ENCODE results near the gene NEMF.
"Not testable (repeated sequence)": the region's sequence is repeated elsewhere in the genome, so short reads cannot be mapped to it uniquely, and the experiment has no call there.

The NEMF gene

GRCh38 chr14:49767571-49768300, 84.9 kb downstream of the NEMF start, which contains the start of gene KLHDC2:
Gene KLHDC2, plus strand, starts transcription at chr14:49768153. Its CDS starts 316 bp downstream, at chr14:49768469.
- H3K9me3 ChIP-seq (ENCODE audit: control insufficient read depth, low read length), result no peaks in the 10 kb centered on the region
- H3K4me3 ChIP-seq (ENCODE audit: low read length), result peak within 1 kb of the TSS; percentile 92
- peak; percentile 96 for DNase-seq (ENCODE audit: low read depth)
- peaks cover 28% of the 10 kb centered on the region for H3K4me1 ChIP-seq (ENCODE audit: control insufficient read depth, insufficient read depth, low read length)
- peak within 1 kb of the TSS; percentile 99 for H3K9ac ChIP-seq (ENCODE audit: low read length)
- peaks cover 12% of the 10 kb centered on the region for H3K36me3 ChIP-seq (ENCODE audit: control insufficient read depth, insufficient read depth, low read length, severe bottlenecking)
- no peaks in the 10 kb centered on the region for H3K27me3 ChIP-seq (replicated peaks; ENCODE audit: control insufficient read depth, insufficient read depth, low read length)

DNA sequence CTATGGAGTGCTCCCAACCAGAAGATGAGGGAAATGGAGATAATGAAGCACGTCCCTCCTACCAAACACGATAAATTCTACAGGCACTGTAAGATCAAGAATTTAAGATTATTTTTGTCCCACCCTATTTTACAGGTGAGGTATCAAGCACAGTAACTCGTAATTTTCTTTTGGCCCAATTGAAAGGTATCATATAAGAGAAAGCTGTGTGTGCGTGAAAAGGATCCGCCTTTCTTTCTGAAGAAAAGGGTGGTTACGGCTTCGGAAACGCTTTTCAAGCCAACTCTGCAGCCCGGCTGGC, 85.4 kb downstream of the NEMF start:
- DNase-seq (ENCODE audit: low read depth), result no peak
- no peaks in the 10 kb centered on the region for H3K27me3 ChIP-seq (replicated peaks; ENCODE audit: control insufficient read depth, insufficient read depth, low read length)
- H3K4me1 ChIP-seq (ENCODE audit: control insufficient read depth, insufficient read depth, low read length), result peaks cover 28% of the 10 kb centered on the region
- H3K4me3 ChIP-seq (ENCODE audit: low read length), result peak overlapping the region; percentile 92
- H3K36me3 ChIP-seq (ENCODE audit: control insufficient read depth, insufficient read depth, low read length, severe bottlenecking), result peaks cover 8% of the 10 kb centered on the region
- H3K9me3 ChIP-seq (ENCODE audit: control insufficient read depth, low read length), result no peaks in the 10 kb centered on the region
- peak overlapping the region; percentile 99 for H3K9ac ChIP-seq (ENCODE audit: low read length)

GRCh38 chr14:49766839-49767238, 85.7 kb downstream of the NEMF start:
- Histone ChIP-seq H3K4me1 (ENCODE audit: control insufficient read depth, insufficient read depth, low read length) (peaks cover 28% of the 10 kb centered on the region), H3K27me3 (replicated peaks; ENCODE audit: control insufficient read depth, insufficient read depth, low read length) (no peaks in the 10 kb centered on the region), H3K9me3 (ENCODE audit: control insufficient read depth, low read length) (no peaks in the 10 kb centered on the region), H3K9ac (ENCODE audit: low read length) (peak overlapping the region; percentile 99), H3K36me3 (ENCODE audit: control insufficient read depth, insufficient read depth, low read length, severe bottlenecking) (peaks cover 4% of the 10 kb centered on the region), H3K4me3 (ENCODE audit: low read length) (peak overlapping the region; percentile 92)
- DNase-seq (ENCODE audit: low read depth), result peak; percentile 13

GRCh38 chr14:49761839-49762551, 90.6 kb downstream of the NEMF start:
- Histone ChIP-seq H3K4me3 (ENCODE audit: low read length) (no peak overlapping the region), H3K9ac (ENCODE audit: low read length) (no peak overlapping the region), H3K36me3 (ENCODE audit: control insufficient read depth, insufficient read depth, low read length, severe bottlenecking) (no peaks in the 10 kb centered on the region), H3K4me1 (ENCODE audit: control insufficient read depth, insufficient read depth, low read length) (peaks cover 3% of the 10 kb centered on the region), H3K9me3 (ENCODE audit: control insufficient read depth, low read length) (no peaks in the 10 kb centered on the region), H3K27me3 (replicated peaks; ENCODE audit: control insufficient read depth, insufficient read depth, low read length) (no peaks in the 10 kb centered on the region)
- DNase-seq (ENCODE audit: low read depth), result no peak

GRCh38 chr14:49755378-49755777, 97.2 kb downstream of the NEMF start:
- no peak for DNase-seq (ENCODE audit: low read depth)
- peaks cover 19% of the 10 kb centered on the region for H3K36me3 ChIP-seq (ENCODE audit: control insufficient read depth, insufficient read depth, low read length, severe bottlenecking)
- H3K27me3 ChIP-seq (replicated peaks; ENCODE audit: control insufficient read depth, insufficient read depth, low read length), result no peaks in the 10 kb centered on the region
- no peak overlapping the region for H3K9ac ChIP-seq (ENCODE audit: low read length)
- no peaks in the 10 kb centered on the region for H3K9me3 ChIP-seq (ENCODE audit: control insufficient read depth, low read length)
- no peaks in the 10 kb centered on the region for H3K4me1 ChIP-seq (ENCODE audit: control insufficient read depth, insufficient read depth, low read length)
- no peak overlapping the region for H3K4me3 ChIP-seq (ENCODE audit: low read length)

- Histone ChIP-seq H3K9me3 (ENCODE audit: control insufficient read depth, low read length) (no peaks in the 10 kb centered on the region), H3K36me3 (ENCODE audit: control insufficient read depth, insufficient read depth, low read length, severe bottlenecking) (peaks cover 19% of the 10 kb centered on the region), H3K4me3 (ENCODE audit: low read length) (no peak overlapping the region), H3K27me3 (replicated peaks; ENCODE audit: control insufficient read depth, insufficient read depth, low read length) (no peaks in the 10 kb centered on the region), H3K4me1 (ENCODE audit: control insufficient read depth, insufficient read depth, low read length) (no peaks in the 10 kb centered on the region), H3K9ac (ENCODE audit: low read length) (no peak overlapping the region)
- DNase-seq (ENCODE audit: low read depth), result no peak
These were observed 98.0 kb downstream of the NEMF start for GRCh38 chr14:49754570-49755097.

DNA sequence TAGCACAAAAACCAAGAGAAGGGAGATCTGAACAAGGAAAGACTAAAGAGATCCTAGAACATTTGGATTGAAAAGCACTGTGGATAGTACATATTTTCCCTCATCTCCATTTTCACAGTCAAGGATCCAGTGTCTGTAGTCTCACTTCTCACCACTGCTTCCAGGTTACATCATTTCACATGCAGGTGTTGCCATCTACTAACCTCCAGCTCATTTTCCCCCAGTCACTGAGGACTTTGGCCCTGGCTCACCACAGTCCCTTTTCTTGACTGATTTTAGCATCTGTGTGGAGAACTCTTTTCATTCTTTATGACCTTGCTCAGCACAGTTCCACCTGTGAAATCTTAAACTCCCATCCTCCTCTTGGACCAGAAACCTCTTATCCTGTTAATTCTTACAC, 106.1 kb downstream of the NEMF start:
- peaks cover 38% of the 10 kb centered on the region for H3K36me3 ChIP-seq (ENCODE audit: control insufficient read depth, insufficient read depth, low read length, severe bottlenecking)
- not testable (repeated sequence) for H3K9ac ChIP-seq (ENCODE audit: low read length); H3K4me1 ChIP-seq (ENCODE audit: control insufficient read depth, insufficient read depth, low read length); H3K9me3 ChIP-seq (ENCODE audit: control insufficient read depth, low read length); H3K4me3 ChIP-seq (ENCODE audit: low read length); H3K27me3 ChIP-seq (replicated peaks; ENCODE audit: control insufficient read depth, insufficient read depth, low read length); DNase-seq (ENCODE audit: low read depth)

- no peaks in the 10 kb centered on the region for H3K9me3 ChIP-seq (ENCODE audit: control insufficient read depth, low read length)
These were observed 107.4 kb downstream of the NEMF start for GRCh38 chr14:49745191-49745590.

DNA sequence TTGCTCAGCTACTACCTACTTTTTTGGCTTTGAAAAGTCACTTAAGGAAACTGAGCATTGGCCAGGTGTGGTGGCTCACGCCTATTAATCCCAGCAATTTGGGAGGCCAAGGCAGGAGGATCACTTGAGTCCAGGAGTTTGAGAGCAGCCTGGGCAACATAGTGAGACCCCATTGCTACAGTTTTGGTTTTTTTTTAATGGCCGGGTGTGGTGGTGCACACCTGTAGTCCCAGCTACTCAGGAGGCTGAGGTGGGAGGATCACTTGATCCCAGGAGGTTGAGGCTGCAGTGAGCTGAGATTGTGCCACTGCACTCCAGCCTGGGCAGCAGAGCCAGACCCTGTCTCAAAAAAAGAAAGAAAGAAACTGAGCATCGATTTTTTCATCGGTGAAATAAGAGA, 116.9 kb downstream of the NEMF start:
- not testable (repeated sequence) for DNase-seq (ENCODE audit: low read depth); H3K4me1 ChIP-seq (ENCODE audit: control insufficient read depth, insufficient read depth, low read length); H3K4me3 ChIP-seq (ENCODE audit: low read length); H3K27me3 ChIP-seq (replicated peaks; ENCODE audit: control insufficient read depth, insufficient read depth, low read length); H3K9me3 ChIP-seq (ENCODE audit: control insufficient read depth, low read length); H3K9ac ChIP-seq (ENCODE audit: low read length)
- peaks cover 18% of the 10 kb centered on the region for H3K36me3 ChIP-seq (ENCODE audit: control insufficient read depth, insufficient read depth, low read length, severe bottlenecking)

More at GRCh38 chr14:49745191-49745590, 107.4 kb downstream of the NEMF start:
- H3K36me3 ChIP-seq (ENCODE audit: control insufficient read depth, insufficient read depth, low read length, severe bottlenecking), result peaks cover 31% of the 10 kb centered on the region
- H3K4me1 ChIP-seq (ENCODE audit: control insufficient read depth, insufficient read depth, low read length), result no peaks in the 10 kb centered on the region
- DNase-seq (ENCODE audit: low read depth), result no peak
- no peak overlapping the region for H3K4me3 ChIP-seq (ENCODE audit: low read length)
- H3K9ac ChIP-seq (ENCODE audit: low read length), result no peak overlapping the region
- H3K27me3 ChIP-seq (replicated peaks; ENCODE audit: control insufficient read depth, insufficient read depth, low read length), result no peaks in the 10 kb centered on the region

GRCh38 chr14:49733836-49734235, 118.8 kb downstream of the NEMF start:
- Histone ChIP-seq H3K9ac (ENCODE audit: low read length) (no peak overlapping the region), H3K27me3 (replicated peaks; ENCODE audit: control insufficient read depth, insufficient read depth, low read length) (no peaks in the 10 kb centered on the region), H3K4me3 (ENCODE audit: low read length) (no peak overlapping the region), H3K9me3 (ENCODE audit: control insufficient read depth, low read length) (no peaks in the 10 kb centered on the region), H3K36me3 (ENCODE audit: control insufficient read depth, insufficient read depth, low read length, severe bottlenecking) (peaks cover 26% of the 10 kb centered on the region), H3K4me1 (ENCODE audit: control insufficient read depth, insufficient read depth, low read length) (no peaks in the 10 kb centered on the region)
- DNase-seq (ENCODE audit: low read depth), result no peak

DNA sequence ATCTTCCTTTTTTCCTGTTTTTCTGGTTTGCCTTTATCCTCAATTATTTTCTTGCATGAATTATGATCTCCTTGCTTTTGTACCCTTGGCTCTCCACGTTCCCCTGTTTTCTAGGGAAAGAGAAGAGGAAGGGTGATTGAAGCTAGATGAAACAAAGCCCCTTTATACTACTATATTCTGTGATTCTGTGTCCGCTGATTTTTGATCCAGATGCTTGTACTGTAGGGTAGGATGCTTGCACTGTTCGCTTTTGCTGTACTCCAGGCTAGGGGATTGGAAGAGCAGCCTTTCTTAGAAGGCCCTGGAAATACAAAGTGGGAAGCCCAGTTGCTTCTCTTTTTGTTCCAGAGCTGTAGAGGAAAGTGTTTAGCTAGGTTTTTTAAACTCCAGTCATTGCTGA, 119.7 kb downstream of the NEMF start:
- Histone ChIP-seq H3K9me3 (ENCODE audit: control insufficient read depth, low read length) (no peaks in the 10 kb centered on the region), H3K9ac (ENCODE audit: low read length) (no peak overlapping the region), H3K4me3 (ENCODE audit: low read length) (no peak overlapping the region), H3K27me3 (replicated peaks; ENCODE audit: control insufficient read depth, insufficient read depth, low read length) (no peaks in the 10 kb centered on the region), H3K36me3 (ENCODE audit: control insufficient read depth, insufficient read depth, low read length, severe bottlenecking) (peaks cover 32% of the 10 kb centered on the region), H3K4me1 (ENCODE audit: control insufficient read depth, insufficient read depth, low read length) (no peaks in the 10 kb centered on the region)
- no peak for DNase-seq (ENCODE audit: low read depth)
